Panc1 (cell line): ENCODE data around the gene RIC1.

Source experiments
- POLR2AphosphoS5 ChIP-seq: IDR thresholded peaks from 2 replicates; pipeline ENCODE4 v1.6.1; 2012; ENCODE audit warnings: mild to moderate bottlenecking, low read depth, low read length, moderate library complexity
- SIN3A ChIP-seq: IDR thresholded peaks from 2 replicates; pipeline ENCODE4 v1.6.1; 2012; ENCODE audit warnings: low read depth, mild to moderate bottlenecking, low read length, moderate library complexity, borderline replicate concordance; ENCODE audit not compliant: insufficient read depth
- TF ChIP-seq, protein P1 (sequence below): fragments of 450-650 bp; IDR thresholded peaks from 2 replicates; pipeline ENCODE4 v1.5.1; 2017; ENCODE audit warnings: mild to moderate bottlenecking
- TF ChIP-seq, protein P2 (sequence below), 2 experiments: IDR thresholded peaks; 2 replicates each; pipeline ENCODE4 v1.6.1; 2011 to 2012; ENCODE audit warnings: low read depth in 2 of 2, control low read depth in 1 of 2, low read length in 1 of 2, mild to moderate bottlenecking in 1 of 2, moderate library complexity in 1 of 2; ENCODE audit not compliant: insufficient read depth in 1 of 2

DNA sequence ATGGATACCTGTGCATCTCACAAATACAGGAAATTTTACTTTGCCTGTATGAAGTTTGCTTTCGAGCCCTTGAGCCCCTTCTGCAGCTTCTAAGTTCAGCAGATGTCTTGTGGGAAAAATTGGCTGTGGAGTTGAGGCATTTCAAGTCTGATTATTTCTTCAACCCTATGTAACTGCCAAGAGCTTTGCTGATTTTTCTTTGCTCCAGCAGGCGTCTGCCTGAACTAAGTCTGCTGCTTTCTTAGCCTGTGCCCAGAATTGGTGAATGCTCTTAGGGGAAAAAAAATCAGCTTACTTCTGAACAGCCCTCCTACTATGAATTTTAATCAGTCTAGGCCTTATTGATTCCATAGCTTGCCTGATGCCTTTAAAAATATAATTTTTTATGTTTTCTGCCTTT is 41.2 kb downstream of the RIC1 start:
- TF ChIP-seq, protein P1, sequence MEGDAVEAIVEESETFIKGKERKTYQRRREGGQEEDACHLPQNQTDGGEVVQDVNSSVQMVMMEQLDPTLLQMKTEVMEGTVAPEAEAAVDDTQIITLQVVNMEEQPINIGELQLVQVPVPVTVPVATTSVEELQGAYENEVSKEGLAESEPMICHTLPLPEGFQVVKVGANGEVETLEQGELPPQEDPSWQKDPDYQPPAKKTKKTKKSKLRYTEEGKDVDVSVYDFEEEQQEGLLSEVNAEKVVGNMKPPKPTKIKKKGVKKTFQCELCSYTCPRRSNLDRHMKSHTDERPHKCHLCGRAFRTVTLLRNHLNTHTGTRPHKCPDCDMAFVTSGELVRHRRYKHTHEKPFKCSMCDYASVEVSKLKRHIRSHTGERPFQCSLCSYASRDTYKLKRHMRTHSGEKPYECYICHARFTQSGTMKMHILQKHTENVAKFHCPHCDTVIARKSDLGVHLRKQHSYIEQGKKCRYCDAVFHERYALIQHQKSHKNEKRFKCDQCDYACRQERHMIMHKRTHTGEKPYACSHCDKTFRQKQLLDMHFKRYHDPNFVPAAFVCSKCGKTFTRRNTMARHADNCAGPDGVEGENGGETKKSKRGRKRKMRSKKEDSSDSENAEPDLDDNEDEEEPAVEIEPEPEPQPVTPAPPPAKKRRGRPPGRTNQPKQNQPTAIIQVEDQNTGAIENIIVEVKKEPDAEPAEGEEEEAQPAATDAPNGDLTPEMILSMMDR: no peak
- TF ChIP-seq POLR2AphosphoS5 (no peak), SIN3A (no peak)
- TF ChIP-seq, protein P2, sequence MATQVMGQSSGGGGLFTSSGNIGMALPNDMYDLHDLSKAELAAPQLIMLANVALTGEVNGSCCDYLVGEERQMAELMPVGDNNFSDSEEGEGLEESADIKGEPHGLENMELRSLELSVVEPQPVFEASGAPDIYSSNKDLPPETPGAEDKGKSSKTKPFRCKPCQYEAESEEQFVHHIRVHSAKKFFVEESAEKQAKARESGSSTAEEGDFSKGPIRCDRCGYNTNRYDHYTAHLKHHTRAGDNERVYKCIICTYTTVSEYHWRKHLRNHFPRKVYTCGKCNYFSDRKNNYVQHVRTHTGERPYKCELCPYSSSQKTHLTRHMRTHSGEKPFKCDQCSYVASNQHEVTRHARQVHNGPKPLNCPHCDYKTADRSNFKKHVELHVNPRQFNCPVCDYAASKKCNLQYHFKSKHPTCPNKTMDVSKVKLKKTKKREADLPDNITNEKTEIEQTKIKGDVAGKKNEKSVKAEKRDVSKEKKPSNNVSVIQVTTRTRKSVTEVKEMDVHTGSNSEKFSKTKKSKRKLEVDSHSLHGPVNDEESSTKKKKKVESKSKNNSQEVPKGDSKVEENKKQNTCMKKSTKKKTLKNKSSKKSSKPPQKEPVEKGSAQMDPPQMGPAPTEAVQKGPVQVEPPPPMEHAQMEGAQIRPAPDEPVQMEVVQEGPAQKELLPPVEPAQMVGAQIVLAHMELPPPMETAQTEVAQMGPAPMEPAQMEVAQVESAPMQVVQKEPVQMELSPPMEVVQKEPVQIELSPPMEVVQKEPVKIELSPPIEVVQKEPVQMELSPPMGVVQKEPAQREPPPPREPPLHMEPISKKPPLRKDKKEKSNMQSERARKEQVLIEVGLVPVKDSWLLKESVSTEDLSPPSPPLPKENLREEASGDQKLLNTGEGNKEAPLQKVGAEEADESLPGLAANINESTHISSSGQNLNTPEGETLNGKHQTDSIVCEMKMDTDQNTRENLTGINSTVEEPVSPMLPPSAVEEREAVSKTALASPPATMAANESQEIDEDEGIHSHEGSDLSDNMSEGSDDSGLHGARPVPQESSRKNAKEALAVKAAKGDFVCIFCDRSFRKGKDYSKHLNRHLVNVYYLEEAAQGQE (IDR thresholded peaks at IDR 0.05; ENCODE audit: insufficient read depth in 1 of 2, low read depth in 2 of 2, low read length in 1 of 2): no peak
